Parietal lobe (tissue), 1 donor: Measurements from ENCODE around the gene HAAO. TPM values are rescaled to one million over a fixed set of nuclear protein-coding genes. Genes with fewer than 3 reads are reported as not detected.

Source experiments
- total RNA-seq: library from RNA; depleted of rRNA; stranded (reverse); fragments of >200 nt; gene quantifications from one replicate; pipeline ENCODE4 v1.2.3, GENCODE V29; 2014

Gene HAAO
- total RNA-seq: 1.3 TPM

GRCh38 chr2:42792583-42793333 lies at the start of gene HAAO:
TSS of gene HAAO (minus strand) at chr2:42792583. CDS start at chr2:42792536, 47 bp downstream.

GRCh38 chr2:42764096-42764495 lies 28.3 kb downstream of the HAAO start, which contains the start of gene OXER1:
TSS of gene OXER1 (minus strand) at chr2:42764135. CDS start at chr2:42764062, 73 bp downstream.

Other genes with a start within 250 kb of the HAAO start
- 54.1 TPM for gene MTA3, start 224.0 kb downstream of the HAAO start, total RNA-seq
- 0.31 TPM for gene OXER1, start 28.4 kb downstream of the HAAO start, total RNA-seq